Type B pancreatic cell (in vitro differentiated cells): ENCODE data around the gene LRRK1. TPM values are rescaled to one million over a fixed set of nuclear protein-coding genes. Genes with fewer than 3 reads are reported as not detected.

Source experiments
- DNase-seq: peaks from one replicate; pipeline ENCODE4 v3.0.0; 2021; ENCODE audit warnings: mixed read lengths; ENCODE audit not compliant: unreplicated experiment; ENCODE audit errors: extremely low spot score
- H3K27ac Mint-ChIP-seq: 2 replicates; pipeline ENCODE4 v1.8.0; 2021; ENCODE audit warnings: mild to moderate bottlenecking, mixed read lengths
- H3K27me3 Mint-ChIP-seq: 2 replicates; pipeline ENCODE4 v1.8.0; 2021; ENCODE audit warnings: mixed read lengths
- H3K36me3 Mint-ChIP-seq: 2 replicates; pipeline ENCODE4 v1.8.0; 2021; ENCODE audit warnings: mixed read lengths
- H3K4me1 Mint-ChIP-seq: one replicate; pipeline ENCODE4 v1.8.0; 2021; ENCODE audit warnings: mixed read lengths; ENCODE audit not compliant: unreplicated experiment
- H3K4me3 Mint-ChIP-seq: 2 replicates; pipeline ENCODE4 v1.8.0; 2021; ENCODE audit warnings: mild to moderate bottlenecking, mixed read lengths
- H3K9me3 Mint-ChIP-seq: 2 replicates; pipeline ENCODE4 v1.8.0; 2021; ENCODE audit warnings: mixed read lengths
- total RNA-seq: library from RNA; stranded (reverse); gene quantifications from 2 replicates; pipeline ENCODE4 v1.2.1, GENCODE V29; 2021; ENCODE audit warnings: low replicate concordance
- TF ChIP-seq, protein P1 (sequence below): fragments of 200-600 bp; sonication (generic); conservative IDR thresholded peaks from 2 replicates; pipeline ENCODE4 v1.5.0; 2021; ENCODE audit warnings: antibody characterized with exemption, mild to moderate bottlenecking

The LRRK1 gene
- total RNA-seq, 1 donor from 2014 or later: 2.0 TPM

DNA sequence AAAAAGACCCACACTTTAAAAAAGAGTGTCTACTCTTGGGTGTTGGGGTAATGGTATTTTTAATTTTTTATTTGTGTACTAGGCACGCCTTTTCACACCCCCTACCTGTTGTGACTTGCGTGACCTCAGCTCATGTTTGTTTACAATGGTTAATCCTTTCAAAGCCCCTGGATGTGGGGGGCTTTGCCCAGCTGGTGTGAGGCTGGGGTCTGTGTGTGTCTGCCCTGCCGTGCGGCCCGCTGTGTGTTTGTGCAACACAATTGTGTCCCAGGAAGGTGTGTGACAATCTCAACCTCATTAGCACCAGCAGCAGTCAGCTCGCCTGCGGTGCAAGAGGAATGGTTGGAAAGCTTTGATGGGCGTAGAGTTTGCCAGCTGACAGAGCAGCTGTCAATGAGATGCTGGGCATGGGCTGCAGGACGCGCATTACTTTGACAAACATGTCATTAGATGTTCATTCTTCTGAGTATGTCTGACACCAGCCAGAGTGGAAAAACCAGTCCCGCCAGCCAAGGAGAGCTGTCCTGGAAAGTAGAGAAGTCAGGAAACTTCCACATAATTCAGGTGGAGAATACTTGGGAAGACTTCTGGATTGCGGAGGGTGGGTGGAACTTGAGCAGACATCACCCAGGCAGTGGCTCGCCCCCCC lies 9.6 kb downstream of the LRRK1 start:
- Mint-ChIP-seq H3K27me3 (peaks cover 25% of the 10 kb centered on the region), H3K4me3 (peak overlapping the region; percentile 71), H3K4me1 (peaks cover 18% of the 10 kb centered on the region), H3K27ac (peak overlapping the region; percentile 82), H3K9me3 (peaks cover 6% of the 10 kb centered on the region), H3K36me3 (no peaks in the 10 kb centered on the region)
- TF ChIP-seq, protein P1, sequence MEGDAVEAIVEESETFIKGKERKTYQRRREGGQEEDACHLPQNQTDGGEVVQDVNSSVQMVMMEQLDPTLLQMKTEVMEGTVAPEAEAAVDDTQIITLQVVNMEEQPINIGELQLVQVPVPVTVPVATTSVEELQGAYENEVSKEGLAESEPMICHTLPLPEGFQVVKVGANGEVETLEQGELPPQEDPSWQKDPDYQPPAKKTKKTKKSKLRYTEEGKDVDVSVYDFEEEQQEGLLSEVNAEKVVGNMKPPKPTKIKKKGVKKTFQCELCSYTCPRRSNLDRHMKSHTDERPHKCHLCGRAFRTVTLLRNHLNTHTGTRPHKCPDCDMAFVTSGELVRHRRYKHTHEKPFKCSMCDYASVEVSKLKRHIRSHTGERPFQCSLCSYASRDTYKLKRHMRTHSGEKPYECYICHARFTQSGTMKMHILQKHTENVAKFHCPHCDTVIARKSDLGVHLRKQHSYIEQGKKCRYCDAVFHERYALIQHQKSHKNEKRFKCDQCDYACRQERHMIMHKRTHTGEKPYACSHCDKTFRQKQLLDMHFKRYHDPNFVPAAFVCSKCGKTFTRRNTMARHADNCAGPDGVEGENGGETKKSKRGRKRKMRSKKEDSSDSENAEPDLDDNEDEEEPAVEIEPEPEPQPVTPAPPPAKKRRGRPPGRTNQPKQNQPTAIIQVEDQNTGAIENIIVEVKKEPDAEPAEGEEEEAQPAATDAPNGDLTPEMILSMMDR: no peak
- no peak for DNase-seq

- no peaks in the 10 kb centered on the region for H3K36me3 Mint-ChIP-seq
- peaks cover 18% of the 10 kb centered on the region for H3K4me1 Mint-ChIP-seq
- no peak for DNase-seq
- TF ChIP-seq, protein P1: no peak
- H3K27ac Mint-ChIP-seq: no peak overlapping the region
- no peak overlapping the region for H3K4me3 Mint-ChIP-seq
- H3K27me3 Mint-ChIP-seq: peaks cover 16% of the 10 kb centered on the region
- peaks cover 6% of the 10 kb centered on the region for H3K9me3 Mint-ChIP-seq
These were observed 10.5 kb downstream of the LRRK1 start for GRCh38 chr15:100929641-100930042.

DNA sequence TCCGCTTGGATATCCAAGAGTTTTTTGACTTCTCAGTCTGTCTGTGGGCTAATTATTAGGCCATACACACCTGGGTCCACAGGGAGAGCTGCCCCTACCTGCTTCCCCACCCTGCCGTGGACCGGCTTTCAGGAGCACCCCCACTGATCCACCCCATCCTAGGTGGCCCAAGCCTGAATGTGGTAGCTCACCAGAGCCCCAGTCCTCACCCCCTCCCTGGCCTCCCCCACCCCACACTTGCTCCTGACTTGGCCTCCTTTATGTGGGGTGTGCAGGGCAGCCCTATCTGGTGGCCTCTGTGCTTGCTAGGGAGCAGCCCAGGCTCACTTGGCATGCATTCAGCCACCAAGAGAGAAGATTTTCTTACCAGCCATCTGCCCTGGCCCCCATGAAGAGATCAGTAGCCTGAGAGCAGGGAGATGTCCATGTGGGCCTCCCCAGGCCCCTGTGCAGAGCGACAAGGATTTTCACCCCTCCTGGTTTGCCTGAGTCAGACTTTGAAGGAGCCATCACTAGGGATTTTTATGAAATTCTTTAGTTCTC lies 11.2 kb downstream of the LRRK1 start:
- H3K4me1 Mint-ChIP-seq: peaks cover 18% of the 10 kb centered on the region
- peaks cover 18% of the 10 kb centered on the region for H3K27me3 Mint-ChIP-seq
- no peaks in the 10 kb centered on the region for H3K36me3 Mint-ChIP-seq
- H3K27ac Mint-ChIP-seq: no peak overlapping the region
- no peak for DNase-seq
- H3K4me3 Mint-ChIP-seq: no peak overlapping the region
- TF ChIP-seq, protein P1: no peak
- H3K9me3 Mint-ChIP-seq: peaks cover 6% of the 10 kb centered on the region

DNA sequence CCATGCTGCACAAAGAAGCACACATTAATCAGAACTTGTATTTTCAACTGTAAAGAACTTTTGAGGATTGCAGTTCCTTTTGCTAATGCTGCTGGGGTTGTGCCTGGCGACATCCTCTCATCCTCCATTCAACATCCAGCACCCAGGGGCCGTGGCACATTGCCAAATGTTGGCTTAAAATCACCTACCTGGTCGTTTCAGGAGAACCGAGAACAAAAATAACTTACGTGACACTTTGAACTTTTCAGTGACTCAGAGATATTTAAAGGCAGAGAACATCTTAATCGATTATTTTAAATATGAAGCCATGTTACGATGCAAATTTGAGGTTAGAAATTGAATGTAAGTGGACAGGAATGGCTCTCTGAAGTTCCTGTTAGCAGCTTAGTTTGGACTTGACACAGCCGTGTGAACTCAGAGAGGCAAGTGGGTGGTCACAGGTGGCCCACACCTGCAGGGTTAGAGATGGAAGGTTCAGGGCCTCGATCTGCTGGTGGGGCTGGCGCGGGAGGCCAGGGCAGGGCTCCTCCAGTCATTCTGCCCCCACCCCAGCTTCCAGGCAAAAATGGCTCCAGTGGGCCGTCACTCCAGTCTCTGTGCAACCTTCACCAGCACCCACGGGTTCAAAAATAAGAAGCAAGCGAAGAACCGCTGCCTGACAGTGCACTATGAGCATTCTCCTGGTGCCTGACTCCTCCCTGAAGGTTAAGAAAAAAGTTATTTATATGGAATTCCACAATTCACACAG lies 12.2 kb downstream of the LRRK1 start:
- DNase-seq: no peak
- Mint-ChIP-seq H3K9me3 (peaks cover 6% of the 10 kb centered on the region), H3K36me3 (no peaks in the 10 kb centered on the region), H3K27ac (no peak overlapping the region), H3K4me3 (no peak overlapping the region), H3K27me3 (peaks cover 11% of the 10 kb centered on the region), H3K4me1 (peaks cover 18% of the 10 kb centered on the region)
- TF ChIP-seq, protein P1: no peak

- Mint-ChIP-seq H3K4me1 (peaks cover 18% of the 10 kb centered on the region), H3K27me3 (peaks cover 11% of the 10 kb centered on the region), H3K27ac (no peak overlapping the region), H3K4me3 (no peak overlapping the region), H3K9me3 (peaks cover 6% of the 10 kb centered on the region), H3K36me3 (no peaks in the 10 kb centered on the region)
- no peak for DNase-seq
- TF ChIP-seq, protein P1: no peak
These were observed 13.7 kb downstream of the LRRK1 start for GRCh38 chr15:100932676-100933348.
